Measurements from ENCODE around the gene TNFRSF21. TPM values are rescaled to one million over a fixed set of nuclear protein-coding genes. Genes with fewer than 3 reads are reported as not detected.

TNFRSF21 gene
- total RNA-seq, 1 experiment from 2014 or later: 106 TPM

DNA sequence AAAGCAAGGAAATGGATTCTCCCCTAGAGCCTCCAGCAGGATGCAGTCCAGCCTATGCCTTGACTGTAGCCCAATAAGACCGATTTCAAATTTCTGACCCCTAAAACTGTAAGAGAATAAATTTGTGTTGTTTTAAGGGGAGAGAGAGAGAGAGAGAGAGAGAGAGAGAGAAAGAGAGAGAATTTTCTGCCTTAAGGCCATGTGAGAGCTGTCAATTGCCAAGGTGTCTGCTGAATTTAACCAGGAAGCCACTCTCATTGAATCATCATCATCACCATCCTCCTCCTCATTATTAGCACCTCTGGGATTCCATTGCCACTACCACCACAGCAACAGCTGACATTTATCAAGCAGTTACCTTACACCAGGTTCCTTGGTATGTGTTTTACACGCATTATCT lies 27.8 kb upstream of the TNFRSF21 start:
- Histone ChIP-seq H3K27ac (ENCODE audit: low read length) (no peak overlapping the region), H3K27me3 (ENCODE audit: low read length) (no peaks in the 10 kb centered on the region), H3K9me2 (replicated peaks; ENCODE audit: low read length) (no peaks in the 10 kb centered on the region), H3K4me3 (ENCODE audit: low read length) (no peak overlapping the region), H3K4me2 (ENCODE audit: low read length) (no peak overlapping the region), H3K9ac (ENCODE audit: low read length) (no peak overlapping the region), H3K9me3 (ENCODE audit: low read length) (no peaks in the 10 kb centered on the region), H4K20me1 (ENCODE audit: low read length) (no peaks in the 10 kb centered on the region), H3F3A (ENCODE audit: low read length, unreplicated experiment) (no peaks in the 10 kb centered on the region), H2AFZ (ENCODE audit: low read length) (no peak overlapping the region), H3K4me1 (ENCODE audit: insufficient read depth, low read length) (peaks cover 6% of the 10 kb centered on the region; the same call in 1 of the 2 replicates), H3K79me2 (ENCODE audit: low read length) (no peaks in the 10 kb centered on the region), H3K36me3 (ENCODE audit: low read depth, low read length) (no peaks in the 10 kb centered on the region)
- no peak for ATAC-seq
- ChIA-PET CTCF (no interaction called here), POLR2A (ENCODE audit: unreplicated experiment) (no interaction called here)
- intact Hi-C loops (cut with micrococcal nuclease): no loop called here
- TF ChIP-seq EZH2phosphoT487 (IDR thresholded peaks at IDR 0.05; ENCODE audit: borderline replicate concordance, low read length): no peak
- TF ChIP-seq, protein P1, sequence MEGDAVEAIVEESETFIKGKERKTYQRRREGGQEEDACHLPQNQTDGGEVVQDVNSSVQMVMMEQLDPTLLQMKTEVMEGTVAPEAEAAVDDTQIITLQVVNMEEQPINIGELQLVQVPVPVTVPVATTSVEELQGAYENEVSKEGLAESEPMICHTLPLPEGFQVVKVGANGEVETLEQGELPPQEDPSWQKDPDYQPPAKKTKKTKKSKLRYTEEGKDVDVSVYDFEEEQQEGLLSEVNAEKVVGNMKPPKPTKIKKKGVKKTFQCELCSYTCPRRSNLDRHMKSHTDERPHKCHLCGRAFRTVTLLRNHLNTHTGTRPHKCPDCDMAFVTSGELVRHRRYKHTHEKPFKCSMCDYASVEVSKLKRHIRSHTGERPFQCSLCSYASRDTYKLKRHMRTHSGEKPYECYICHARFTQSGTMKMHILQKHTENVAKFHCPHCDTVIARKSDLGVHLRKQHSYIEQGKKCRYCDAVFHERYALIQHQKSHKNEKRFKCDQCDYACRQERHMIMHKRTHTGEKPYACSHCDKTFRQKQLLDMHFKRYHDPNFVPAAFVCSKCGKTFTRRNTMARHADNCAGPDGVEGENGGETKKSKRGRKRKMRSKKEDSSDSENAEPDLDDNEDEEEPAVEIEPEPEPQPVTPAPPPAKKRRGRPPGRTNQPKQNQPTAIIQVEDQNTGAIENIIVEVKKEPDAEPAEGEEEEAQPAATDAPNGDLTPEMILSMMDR (conservative IDR thresholded peaks at IDR 0.05; ENCODE audit: low read depth, low read length): no peak
- no peak for TF ChIP-seq EZH2 (IDR thresholded peaks at IDR 0.05; ENCODE audit: low read length, unreplicated experiment)
- DNase-seq: no peak
- BruUV-seq (replicated peaks): no TSS peak

DNA sequence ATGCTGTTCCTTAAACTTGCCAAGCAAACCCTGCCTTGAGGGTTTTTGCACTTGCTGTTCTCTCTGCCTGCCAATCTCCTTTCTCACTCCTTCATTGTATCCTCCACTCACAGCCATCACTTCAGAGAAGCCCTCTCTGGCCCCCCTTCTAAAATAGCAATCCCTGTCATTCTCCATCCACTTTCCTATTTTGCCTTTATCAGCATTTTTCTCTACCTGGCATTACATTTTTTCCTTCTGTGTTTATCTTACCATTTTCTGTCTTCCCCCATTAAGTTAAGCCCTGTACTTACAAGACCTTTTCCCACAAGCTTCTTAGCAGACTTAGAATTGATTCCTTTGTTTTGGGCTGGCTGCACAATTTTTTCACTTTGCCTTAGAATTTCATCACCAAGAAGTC lies 26.6 kb upstream of the TNFRSF21 start:
- ATAC-seq (no peak), DNase-seq (no peak)
- intact Hi-C loops (cut with micrococcal nuclease): no loop called here
- no peaks in the 10 kb centered on the region for H3F3A ChIP-seq (ENCODE audit: low read length, unreplicated experiment)
- ChIA-PET POLR2A (ENCODE audit: unreplicated experiment) (no interaction called here), CTCF (no interaction called here)
- TF ChIP-seq EZH2phosphoT487 (IDR thresholded peaks at IDR 0.05; ENCODE audit: borderline replicate concordance, low read length) (no peak), EZH2 (IDR thresholded peaks at IDR 0.05; ENCODE audit: low read length, unreplicated experiment) (no peak)
- TF ChIP-seq, protein P1 (conservative IDR thresholded peaks at IDR 0.05; ENCODE audit: low read depth, low read length): no peak
- H3K27me3 ChIP-seq (ENCODE audit: low read length): no peaks in the 10 kb centered on the region
- no peaks in the 10 kb centered on the region for H3K9me3 ChIP-seq (ENCODE audit: low read length)
- H3K27ac ChIP-seq (ENCODE audit: low read length): no peak overlapping the region
- no peak overlapping the region for H3K4me2 ChIP-seq (ENCODE audit: low read length)
- H4K20me1 ChIP-seq (ENCODE audit: low read length): no peaks in the 10 kb centered on the region
- no peaks in the 10 kb centered on the region for H3K9me2 ChIP-seq (replicated peaks; ENCODE audit: low read length)
- no peak overlapping the region for H2AFZ ChIP-seq (ENCODE audit: low read length)
- peaks cover 6% of the 10 kb centered on the region; the same call in 1 of the 2 replicates for H3K4me1 ChIP-seq (ENCODE audit: insufficient read depth, low read length)
- no peak overlapping the region for H3K4me3 ChIP-seq (ENCODE audit: low read length)
- no peaks in the 10 kb centered on the region for H3K79me2 ChIP-seq (ENCODE audit: low read length)
- no peaks in the 10 kb centered on the region for H3K36me3 ChIP-seq (ENCODE audit: low read depth, low read length)
- H3K9ac ChIP-seq (ENCODE audit: low read length): no peak overlapping the region
- no TSS peak for BruUV-seq (replicated peaks)

DNA sequence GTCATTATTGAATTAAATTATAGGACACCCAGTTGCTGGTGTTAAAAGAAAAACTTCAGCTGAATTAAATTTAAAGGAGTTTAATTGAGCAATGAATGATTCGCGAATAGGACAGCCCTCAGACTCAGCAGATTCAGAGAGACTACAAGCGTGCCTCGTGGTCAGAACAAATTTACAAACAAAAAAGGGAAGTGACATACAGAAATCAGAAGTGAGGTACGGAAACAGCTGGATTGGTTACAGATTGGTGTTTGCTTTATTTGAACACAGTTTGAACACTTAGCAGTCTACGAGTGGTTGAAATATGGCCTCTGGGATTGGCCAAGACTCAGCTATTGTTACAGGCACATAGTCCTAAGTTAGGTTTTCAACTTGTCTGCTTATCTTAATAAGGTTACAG lies 25.8 kb upstream of the TNFRSF21 start:
- no peak for TF ChIP-seq EZH2phosphoT487 (IDR thresholded peaks at IDR 0.05; ENCODE audit: borderline replicate concordance, low read length)
- no peak for TF ChIP-seq EZH2 (IDR thresholded peaks at IDR 0.05; ENCODE audit: low read length, unreplicated experiment)
- TF ChIP-seq, protein P1 (conservative IDR thresholded peaks at IDR 0.05; ENCODE audit: low read depth, low read length): no peak
- no peaks in the 10 kb centered on the region for H3K9me2 ChIP-seq (replicated peaks; ENCODE audit: low read length)
- H3K4me3 ChIP-seq (ENCODE audit: low read length): no peak overlapping the region
- no peaks in the 10 kb centered on the region for H3F3A ChIP-seq (ENCODE audit: low read length, unreplicated experiment)
- no peaks in the 10 kb centered on the region for H3K27me3 ChIP-seq (ENCODE audit: low read length)
- BruUV-seq (replicated peaks): no TSS peak
- H3K79me2 ChIP-seq (ENCODE audit: low read length): no peaks in the 10 kb centered on the region
- no peak overlapping the region for H3K4me2 ChIP-seq (ENCODE audit: low read length)
- no peaks in the 10 kb centered on the region for H3K9me3 ChIP-seq (ENCODE audit: low read length)
- H2AFZ ChIP-seq (ENCODE audit: low read length): no peak overlapping the region
- no peaks in the 10 kb centered on the region for H4K20me1 ChIP-seq (ENCODE audit: low read length)
- H3K36me3 ChIP-seq (ENCODE audit: low read depth, low read length): no peaks in the 10 kb centered on the region
- intact Hi-C loops (cut with micrococcal nuclease): no loop called here
- no peak for ATAC-seq
- H3K4me1 ChIP-seq (ENCODE audit: insufficient read depth, low read length): peaks cover 6% of the 10 kb centered on the region; the same call in 1 of the 2 replicates
- POLR2A ChIA-PET (ENCODE audit: unreplicated experiment): no interaction called here
- CTCF ChIA-PET: no interaction called here
- no peak overlapping the region for H3K27ac ChIP-seq (ENCODE audit: low read length)
- no peak for DNase-seq
- H3K9ac ChIP-seq (ENCODE audit: low read length): no peak overlapping the region
